Activated CD4-positive, alpha-beta memory T cell treated with anti-CD3 and anti-CD28 coated beads for 36 hours (primary cell): ENCODE measurements around the gene IFNA6. TPM values are rescaled to one million over a fixed set of nuclear protein-coding genes. Genes with fewer than 3 reads are reported as not detected.

ENCODE experiments used
- CTCF ChIA-PET: fragments of 350-600 bp; sonication (Branson Sonifier 250); formaldehyde crosslinking; loops from one replicate; lab custom pipeline; 2021; ENCODE audit warnings: antibody characterized with exemption, inconsistent platforms; lab: Charles Lee
- POLR2A ChIA-PET: fragments of 350-600 bp; sonication (Branson Sonifier 250); formaldehyde crosslinking; loops from one replicate; lab custom pipeline; 2021; ENCODE audit warnings: antibody characterized with exemption; lab: Charles Lee
- DNase-seq: peaks from one replicate; pipeline ENCODE4 v3.0.0-alpha.2; 2020
- H3K27ac Mint-ChIP-seq: one replicate; pipeline ENCODE4 v1.8.0; 2021; ENCODE audit warnings: mixed read lengths
- H3K27me3 Mint-ChIP-seq: one replicate; pipeline ENCODE4 v1.8.0; 2021; ENCODE audit warnings: mixed read lengths
- H3K36me3 Mint-ChIP-seq: one replicate; pipeline ENCODE4 v1.8.0; 2021; ENCODE audit warnings: mixed read lengths
- H3K4me1 Mint-ChIP-seq: one replicate; pipeline ENCODE4 v1.8.0; 2021; ENCODE audit warnings: low read depth, mixed read lengths
- H3K4me3 Mint-ChIP-seq: one replicate; pipeline ENCODE4 v1.8.0; 2021; ENCODE audit warnings: mild to moderate bottlenecking, mixed read lengths
- H3K9me3 Mint-ChIP-seq: one replicate; pipeline ENCODE4 v1.8.0; 2021; ENCODE audit warnings: mixed read lengths
- intact Hi-C: fragments of 100-400 bp; cut with micrococcal nuclease; formaldehyde crosslinking; loops from one replicate; pipeline ENCODE4 v1.15.1; 2023
- total RNA-seq, 2 experiments: library from RNA; stranded (reverse); gene quantifications; one replicate each; pipeline ENCODE4 v1.2.3, GENCODE V29; 2021

IFNA6 gene
- total RNA-seq, 2 experiments from 2014 or later: not detected

DNA sequence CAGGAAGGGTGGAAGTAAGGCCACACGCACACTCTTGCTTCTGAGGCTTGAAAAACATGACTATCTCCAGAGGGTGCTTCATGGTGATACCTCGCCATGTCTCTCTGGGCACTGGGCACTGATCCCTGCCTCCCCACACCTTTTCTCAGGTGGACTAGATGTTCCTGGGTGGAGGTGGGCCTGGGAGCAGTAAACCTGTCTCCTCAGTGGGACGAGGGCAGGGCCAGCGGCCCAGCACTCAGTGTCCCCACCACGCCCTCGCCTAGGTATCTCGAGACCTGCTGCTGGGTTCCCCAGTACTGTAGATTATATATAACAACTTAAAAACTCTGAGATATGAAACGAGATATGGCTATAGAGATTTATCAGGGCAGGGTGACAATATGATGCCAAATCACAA is 11.6 kb upstream of the IFNA6 start:
- no peaks in the 10 kb centered on the region for H3K36me3 Mint-ChIP-seq
- CTCF ChIA-PET: interaction anchor here (1.3 kb wide), 1 partner anchor 34 kb away, joined by 3 read pairs; no protein-coding TSS in a partner anchor
- peaks cover 13% of the 10 kb centered on the region for H3K4me1 Mint-ChIP-seq
- POLR2A ChIA-PET: interaction anchor here (1.5 kb wide), 1 partner anchor 28 kb away, joined by 3 read pairs; no protein-coding TSS in a partner anchor
- H3K27ac Mint-ChIP-seq: no peak overlapping the region
- no peak overlapping the region for H3K4me3 Mint-ChIP-seq
- H3K27me3 Mint-ChIP-seq: peaks cover 43% of the 10 kb centered on the region
- H3K9me3 Mint-ChIP-seq: no peaks in the 10 kb centered on the region
- intact Hi-C loops: no loop called here
- no peak for DNase-seq

DNA sequence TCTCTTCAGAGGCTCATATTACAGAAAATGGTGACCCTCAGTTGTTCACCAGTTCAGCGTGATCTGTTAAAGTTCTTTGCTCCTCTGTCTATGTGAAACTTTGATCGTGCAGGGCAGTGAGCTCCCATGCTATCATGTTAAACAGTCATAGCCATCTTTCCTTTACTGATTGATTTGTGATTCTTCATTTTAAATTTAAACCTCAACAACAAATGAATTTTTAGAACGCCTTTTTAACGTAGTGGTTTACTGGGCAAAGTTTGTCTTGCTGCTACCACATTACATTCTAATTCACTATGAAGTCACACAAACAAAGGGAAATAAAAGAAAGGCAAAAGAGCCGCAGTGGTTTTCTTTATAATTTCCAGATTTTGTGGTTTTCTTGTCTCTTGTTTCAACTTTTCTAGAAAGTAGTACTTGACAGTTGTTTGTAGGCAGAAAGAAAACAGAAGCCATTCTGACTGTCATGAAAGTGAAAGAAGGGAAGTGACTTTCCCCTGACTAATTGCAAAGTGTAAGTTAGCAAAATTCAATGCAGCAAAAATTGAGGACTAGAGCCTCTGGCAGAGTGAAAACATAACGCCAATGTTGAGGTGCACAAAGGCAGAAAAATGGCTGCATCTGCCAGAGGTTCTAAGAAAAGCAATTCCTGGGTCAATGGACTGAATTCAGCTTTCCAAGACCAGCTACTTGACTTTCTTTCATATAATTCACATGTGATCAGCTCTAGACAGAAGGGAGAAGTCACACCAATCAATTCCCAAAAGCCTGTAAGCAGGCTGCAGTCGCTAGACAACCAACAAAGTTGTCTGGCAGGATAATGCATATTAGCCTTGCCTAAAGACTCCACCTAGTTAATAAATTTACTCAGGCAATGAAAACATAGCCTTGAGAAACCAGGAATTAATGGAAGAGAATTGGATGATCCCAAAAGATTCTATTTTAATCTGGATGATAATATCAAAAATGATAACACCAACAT is 7.1 kb upstream of the IFNA6 start:
- CTCF ChIA-PET: interaction anchor here (0.6 to 3.1 kb wide), 6 partner anchors 20 to 76 kb away, joined by 3 to 9 read pairs (median 4); no protein-coding TSS in a partner anchor
- DNase-seq: peak; percentile 30
- peaks cover 20% of the 10 kb centered on the region for H3K4me1 Mint-ChIP-seq
- H3K36me3 Mint-ChIP-seq: peaks cover 11% of the 10 kb centered on the region
- intact Hi-C loops: loop anchor here (1.0 to 10.0 kb wide), 7 partner anchors 22 to 723 kb away; partner anchors contain the start of gene KLHL9
- H3K4me3 Mint-ChIP-seq: peak overlapping the region; percentile 3
- POLR2A ChIA-PET: no interaction called here
- peaks cover 38% of the 10 kb centered on the region for H3K27me3 Mint-ChIP-seq
- H3K9me3 Mint-ChIP-seq: peaks cover 8% of the 10 kb centered on the region
- H3K27ac Mint-ChIP-seq: no peak overlapping the region

DNA sequence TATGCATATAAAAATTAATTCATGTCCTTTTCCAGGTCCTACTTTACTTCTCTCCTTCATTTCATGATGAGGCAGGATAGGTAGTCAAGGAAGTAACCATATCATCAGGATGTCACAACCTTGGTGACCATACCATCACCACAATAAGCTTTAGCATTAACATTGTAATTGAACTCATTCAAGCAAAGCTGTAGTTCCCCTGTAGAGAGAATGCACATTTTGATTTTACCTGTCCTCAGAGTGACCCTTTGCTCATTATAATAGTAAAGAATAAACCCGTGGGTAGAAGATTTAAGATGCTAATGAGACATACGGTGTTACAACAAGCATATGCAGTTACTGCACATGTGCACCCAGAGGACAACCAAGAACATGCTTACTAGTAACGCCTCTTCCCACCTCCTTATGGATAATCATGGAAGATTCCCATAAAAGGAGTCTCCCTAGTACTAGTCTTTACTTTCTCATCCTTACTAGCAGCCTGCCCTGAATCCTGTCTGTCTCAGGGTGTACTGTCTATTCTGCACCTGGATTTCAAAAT is 2.2 kb downstream of the IFNA6 start:
- H3K27ac Mint-ChIP-seq: no peak overlapping the region
- no peaks in the 10 kb centered on the region for H3K36me3 Mint-ChIP-seq
- DNase-seq: no peak
- H3K4me1 Mint-ChIP-seq: no peaks in the 10 kb centered on the region
- H3K27me3 Mint-ChIP-seq: peaks cover 37% of the 10 kb centered on the region
- peaks cover 2% of the 10 kb centered on the region for H3K9me3 Mint-ChIP-seq
- H3K4me3 Mint-ChIP-seq: no peak overlapping the region
- CTCF ChIA-PET: interaction anchor here (1.1 kb wide), 1 partner anchor 48 kb away, joined by 3 read pairs; no protein-coding TSS in a partner anchor
- intact Hi-C loops: no loop called here
- POLR2A ChIA-PET: no interaction called here

DNA sequence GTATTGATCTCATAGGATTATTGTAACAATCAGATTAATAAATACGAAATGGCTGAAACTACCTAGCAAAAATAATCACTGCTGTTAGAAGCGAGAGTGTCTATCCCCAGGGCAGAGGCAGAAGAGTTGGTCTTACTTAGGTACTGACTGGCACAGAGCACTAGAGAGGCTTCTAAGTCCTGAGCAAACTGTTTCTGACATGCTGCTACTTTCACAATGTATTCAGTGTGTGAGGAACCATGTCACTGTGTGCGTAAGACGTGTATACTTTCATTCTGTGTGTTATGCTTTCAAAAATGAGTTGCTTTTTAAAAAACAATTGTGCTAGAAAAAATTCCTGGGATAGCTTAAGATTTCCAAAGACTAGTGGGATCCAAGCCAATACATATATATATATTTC is 10.0 kb downstream of the IFNA6 start:
- H3K27me3 Mint-ChIP-seq: peaks cover 26% of the 10 kb centered on the region
- CTCF ChIA-PET: interaction anchor here (0.6 to 0.8 kb wide), 3 partner anchors 11 to 668 kb away, joined by 3 to 4 read pairs (median 3); no protein-coding TSS in a partner anchor

DNA sequence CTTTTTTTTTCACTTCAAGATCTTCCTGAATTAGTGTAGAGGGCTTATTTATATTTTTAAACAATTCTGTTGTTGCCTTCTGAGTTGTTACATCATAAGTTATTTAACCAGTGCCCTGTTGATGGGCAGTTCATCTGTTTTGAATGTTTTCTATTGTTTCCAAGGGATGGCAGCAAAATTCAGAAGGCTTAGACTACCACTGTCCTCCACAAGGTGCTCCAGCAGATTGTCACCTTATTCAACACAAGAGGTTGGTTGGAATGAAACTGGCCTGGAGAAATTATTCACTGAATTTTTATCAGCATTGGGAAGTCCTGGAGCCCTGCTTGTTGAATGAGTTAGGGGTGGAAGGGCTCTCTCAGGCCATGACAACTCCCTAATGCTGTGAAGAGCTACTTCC is 14.2 kb downstream of the IFNA6 start:
- POLR2A ChIA-PET: no interaction called here
- H3K27me3 Mint-ChIP-seq: peaks cover 2% of the 10 kb centered on the region
- H3K9me3 Mint-ChIP-seq: no peaks in the 10 kb centered on the region
- peaks cover 36% of the 10 kb centered on the region for H3K4me1 Mint-ChIP-seq
- CTCF ChIA-PET: interaction anchor here (1.3 to 2.3 kb wide), 4 partner anchors 18 to 62 kb away, joined by 3 to 10 read pairs (median 5); no protein-coding TSS in a partner anchor
- intact Hi-C loops: loop anchor here (10.0 kb wide), 4 partner anchors 302 to 1342 kb away; partner anchors contain the start of gene HACD4
- H3K27ac Mint-ChIP-seq: peak overlapping the region; percentile 87
- no peak overlapping the region for H3K4me3 Mint-ChIP-seq
- H3K36me3 Mint-ChIP-seq: peaks cover 19% of the 10 kb centered on the region
- no peak for DNase-seq

More for the DNA sequence above, 10.0 kb downstream of the IFNA6 start:
- intact Hi-C loops: no loop called here
- Mint-ChIP-seq H3K9me3 (peaks cover 2% of the 10 kb centered on the region), H3K27ac (no peak overlapping the region), H3K4me3 (no peak overlapping the region), H3K4me1 (peaks cover 10% of the 10 kb centered on the region), H3K36me3 (no peaks in the 10 kb centered on the region)
- no peak for DNase-seq
- POLR2A ChIA-PET: no interaction called here

DNA sequence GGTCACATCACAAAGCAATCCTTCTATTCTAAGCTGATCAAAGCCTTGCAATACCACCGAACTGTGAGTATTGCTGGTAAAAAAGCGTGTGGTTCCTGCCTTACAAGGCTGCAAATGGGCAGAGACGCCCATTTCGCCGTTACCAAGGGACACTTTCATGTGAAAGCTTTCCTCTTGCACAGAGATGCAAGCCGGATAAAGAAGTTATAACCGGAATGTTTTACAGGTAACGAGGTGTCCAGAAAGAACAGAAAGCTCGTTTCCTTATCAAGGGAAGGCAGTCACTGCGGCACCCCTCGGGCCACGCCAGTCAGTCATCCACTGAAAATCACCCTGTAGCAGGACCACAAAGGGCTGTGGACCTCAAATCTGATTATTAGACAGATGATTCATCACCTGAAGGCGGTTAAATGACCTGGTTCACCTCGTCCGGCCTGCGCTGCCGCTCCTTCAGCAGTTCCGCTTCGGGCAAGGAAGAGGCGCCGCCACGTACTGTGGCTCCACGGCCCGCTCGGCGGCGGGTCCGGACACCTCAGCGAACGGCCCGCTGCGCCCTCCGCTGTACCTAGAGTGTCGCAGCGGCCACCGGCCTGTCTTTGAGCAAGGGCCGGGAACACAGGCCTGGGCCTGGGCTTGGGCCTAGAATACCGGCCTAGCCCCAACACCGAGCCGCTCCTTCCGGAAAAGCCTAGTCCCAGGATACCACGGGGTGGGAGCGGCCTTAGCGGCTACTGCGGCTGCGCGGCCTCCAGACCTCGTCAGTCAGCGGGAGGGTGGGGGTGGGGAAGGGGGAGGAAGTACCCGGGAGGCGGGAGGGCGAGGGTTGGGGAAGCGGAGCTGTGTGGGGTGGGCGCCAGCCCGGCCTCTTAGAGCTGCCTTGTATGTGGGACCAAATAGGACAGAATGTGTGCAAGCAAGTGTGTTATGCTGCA is 15.7 kb downstream of the IFNA6 start, which contains the start of gene KLHL9:
Gene KLHL9, minus strand, starts transcription at position 704 of the 932 bp plus-strand sequence. Its CDS starts 545 bp downstream, at position 159.
- no peaks in the 10 kb centered on the region for H3K27me3 Mint-ChIP-seq
- peak within 1 kb of the TSS; percentile 86 for H3K4me3 Mint-ChIP-seq
- ChIA-PET CTCF (interaction anchor here (0.6 to 3.2 kb wide), 14 partner anchors 9 to 784 kb away, joined by 3 to 40 read pairs (median 4); no protein-coding TSS in a partner anchor), POLR2A (interaction anchor here (0.6 to 1.1 kb wide), 4 partner anchors 11 to 353 kb away, joined by 3 to 5 read pairs (median 3); no protein-coding TSS in a partner anchor)
- H3K4me1 Mint-ChIP-seq: peaks cover 50% of the 10 kb centered on the region
- intact Hi-C loops: loop anchor here (1.0 to 10.0 kb wide), 7 partner anchors 22 to 1340 kb away; partner anchors contain the start of genes HACD4 and MTAP
- peak within 1 kb of the TSS; percentile 87 for H3K27ac Mint-ChIP-seq
- peaks cover 26% of the 10 kb centered on the region for H3K36me3 Mint-ChIP-seq
- peak; percentile 92 for DNase-seq
- H3K9me3 Mint-ChIP-seq: no peaks in the 10 kb centered on the region

DNA sequence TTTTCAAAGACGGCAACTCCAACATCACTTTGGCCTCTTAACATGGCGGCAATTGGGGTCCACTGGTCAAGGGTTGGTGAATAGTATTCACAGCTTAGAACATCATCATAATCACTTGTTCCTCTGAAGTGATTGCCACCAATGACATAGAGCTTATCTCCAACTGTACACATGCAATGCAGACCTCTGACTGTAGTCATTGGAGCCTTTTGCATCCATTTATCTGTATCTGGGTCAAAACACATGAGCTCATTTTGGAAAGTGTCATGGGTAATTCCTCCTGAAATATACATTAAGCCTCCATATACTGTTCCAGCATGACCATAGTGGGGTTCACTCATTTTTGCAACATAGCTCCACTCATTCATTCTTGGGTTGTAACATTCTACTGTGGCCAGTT is 17.5 kb downstream of the IFNA6 start:
- H3K27ac Mint-ChIP-seq: peak overlapping the region; percentile 46
- intact Hi-C loops: loop anchor here (5.0 to 10.0 kb wide), 5 partner anchors 244 to 1338 kb away; partner anchors contain the start of gene HACD4
- peaks cover 62% of the 10 kb centered on the region for H3K4me1 Mint-ChIP-seq
- H3K9me3 Mint-ChIP-seq: no peaks in the 10 kb centered on the region
- H3K27me3 Mint-ChIP-seq: no peaks in the 10 kb centered on the region
- CTCF ChIA-PET: interaction anchor here (0.6 to 3.2 kb wide), 5 partner anchors 14 to 786 kb away, joined by 3 to 40 read pairs (median 3); no protein-coding TSS in a partner anchor
- no peak for DNase-seq
- peaks cover 26% of the 10 kb centered on the region for H3K36me3 Mint-ChIP-seq
- POLR2A ChIA-PET: interaction anchor here (0.8 kb wide), 1 partner anchor 470 kb away, joined by 3 read pairs; no protein-coding TSS in a partner anchor
- H3K4me3 Mint-ChIP-seq: peak overlapping the region; percentile 86

DNA sequence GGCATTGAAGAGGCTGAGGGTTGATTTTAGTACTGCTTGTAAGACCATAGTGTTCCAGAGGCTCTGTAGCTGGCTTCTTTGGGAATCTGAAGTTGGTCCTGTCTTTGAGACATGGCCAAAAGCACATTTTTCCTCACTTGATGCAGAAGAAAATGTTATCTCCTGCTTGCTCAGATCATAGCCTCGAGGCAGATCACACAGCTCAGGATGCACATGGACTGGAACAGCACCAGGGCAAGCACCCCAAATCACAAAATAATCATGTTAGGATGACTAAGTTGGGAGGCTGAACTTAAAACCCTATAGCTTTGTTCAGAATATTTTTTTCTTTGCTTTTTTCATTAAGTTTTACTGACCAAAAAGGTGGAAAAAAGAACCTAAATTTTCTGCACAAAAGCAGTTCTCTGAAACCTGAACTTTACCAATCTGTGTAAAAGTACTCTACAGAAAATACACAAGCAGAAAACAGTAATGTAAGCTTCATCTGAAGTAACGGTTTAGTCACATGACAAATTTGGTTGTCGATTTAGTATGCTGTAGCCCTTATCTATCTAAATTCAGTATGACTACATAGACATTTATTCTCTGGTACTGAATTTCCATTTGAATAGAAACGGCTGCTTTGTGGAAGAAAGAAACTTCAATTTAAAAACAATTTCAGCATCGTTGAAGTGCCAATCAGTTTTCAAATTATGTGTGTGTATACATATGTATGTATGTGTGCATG is 18.8 kb downstream of the IFNA6 start:
- Mint-ChIP-seq H3K27ac (no peak overlapping the region), H3K36me3 (peaks cover 26% of the 10 kb centered on the region), H3K4me3 (peak overlapping the region; percentile 35), H3K27me3 (no peaks in the 10 kb centered on the region), H3K4me1 (peaks cover 71% of the 10 kb centered on the region), H3K9me3 (no peaks in the 10 kb centered on the region)
- intact Hi-C loops: loop anchor here (5.0 to 10.0 kb wide), 5 partner anchors 245 to 1337 kb away; partner anchors contain the start of gene HACD4
- no peak for DNase-seq
- ChIA-PET CTCF (interaction anchor here (1.0 to 4.7 kb wide), 4 partner anchors 10 to 103 kb away, joined by 3 to 74 read pairs (median 6); no protein-coding TSS in a partner anchor), POLR2A (interaction anchor here (0.6 kb wide), 1 partner anchor 199 kb away, joined by 3 read pairs; no protein-coding TSS in a partner anchor)

DNA sequence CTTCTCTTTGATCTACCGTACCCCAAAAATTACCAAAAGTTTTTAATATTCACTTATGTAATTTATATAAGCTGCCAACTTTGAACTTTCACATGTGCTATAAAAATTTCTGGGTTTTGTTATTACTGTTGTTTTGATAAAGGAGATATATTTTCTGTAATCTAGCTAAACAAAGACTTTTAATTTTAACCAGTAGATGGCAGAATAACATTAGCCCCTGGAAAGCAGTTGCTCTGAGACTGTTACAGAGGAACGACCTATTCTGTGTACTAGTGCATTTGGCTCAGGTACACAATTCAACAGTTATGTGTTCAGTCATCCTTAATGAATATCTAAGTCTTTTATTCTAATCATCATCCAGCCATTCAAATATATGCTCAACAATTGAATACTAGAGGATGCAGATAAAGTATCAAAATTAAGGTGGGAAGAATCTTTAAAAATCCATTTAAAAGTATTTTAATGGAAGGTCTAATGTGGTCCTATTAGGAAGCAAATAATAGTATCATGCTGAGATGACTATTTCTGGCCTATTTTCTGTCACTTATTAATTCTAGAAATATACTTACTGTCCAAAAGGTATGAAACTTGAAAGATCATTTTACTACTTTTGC is 24.1 kb downstream of the IFNA6 start:
- ChIA-PET CTCF (interaction anchor here (0.6 to 2.3 kb wide), 38 partner anchors 8 to 599 kb away, joined by 3 to 66 read pairs (median 4); partner anchors contain the start of genes IFNA1 and KLHL9), POLR2A (interaction anchor here (0.8 kb wide), 1 partner anchor 69 kb away, joined by 3 read pairs; no protein-coding TSS in a partner anchor)
- Mint-ChIP-seq H3K4me3 (no peak overlapping the region), H3K27me3 (no peaks in the 10 kb centered on the region), H3K27ac (no peak overlapping the region), H3K4me1 (peaks cover 43% of the 10 kb centered on the region), H3K36me3 (peaks cover 23% of the 10 kb centered on the region), H3K9me3 (no peaks in the 10 kb centered on the region)
- no peak for DNase-seq
- intact Hi-C loops: loop anchor here (1.0 to 5.0 kb wide), 3 partner anchors 70 to 231 kb away; no protein-coding TSS in a partner anchor
